ENCODE data around the gene LLGL1.

The LLGL1 gene

GRCh38 chr17:18187821-18188761 lies 37.3 kb upstream of the LLGL1 start:
- ChIA-PET POLR2A (interaction anchor here (1.2 to 1.3 kb wide), 2 partner anchors 8 to 11 kb away, joined by 3 to 5 read pairs; no protein-coding TSS in a partner anchor), CTCF (interaction anchor here (1.3 kb wide), 1 partner anchor 29 kb away, joined by 8 read pairs; no protein-coding TSS in a partner anchor)
- TF ChIP-seq NFRKB (IDR thresholded peaks at IDR 0.05) (no peak), ARNT (IDR thresholded peaks at IDR 0.05) (no peak), FOXA1 (IDR thresholded peaks at IDR 0.05) (no peak), ZNF384 (IDR thresholded peaks at IDR 0.05) (no peak), SP1 (IDR thresholded peaks at IDR 0.05) (no peak), HDGF (IDR thresholded peaks at IDR 0.05; ENCODE audit: borderline replicate concordance) (no peak), SUZ12 (IDR thresholded peaks at IDR 0.05) (no peak), FOXK2 (IDR thresholded peaks at IDR 0.05) (no peak)
- no peak for DNase-seq (ENCODE audit: extremely low spot score)

DNA sequence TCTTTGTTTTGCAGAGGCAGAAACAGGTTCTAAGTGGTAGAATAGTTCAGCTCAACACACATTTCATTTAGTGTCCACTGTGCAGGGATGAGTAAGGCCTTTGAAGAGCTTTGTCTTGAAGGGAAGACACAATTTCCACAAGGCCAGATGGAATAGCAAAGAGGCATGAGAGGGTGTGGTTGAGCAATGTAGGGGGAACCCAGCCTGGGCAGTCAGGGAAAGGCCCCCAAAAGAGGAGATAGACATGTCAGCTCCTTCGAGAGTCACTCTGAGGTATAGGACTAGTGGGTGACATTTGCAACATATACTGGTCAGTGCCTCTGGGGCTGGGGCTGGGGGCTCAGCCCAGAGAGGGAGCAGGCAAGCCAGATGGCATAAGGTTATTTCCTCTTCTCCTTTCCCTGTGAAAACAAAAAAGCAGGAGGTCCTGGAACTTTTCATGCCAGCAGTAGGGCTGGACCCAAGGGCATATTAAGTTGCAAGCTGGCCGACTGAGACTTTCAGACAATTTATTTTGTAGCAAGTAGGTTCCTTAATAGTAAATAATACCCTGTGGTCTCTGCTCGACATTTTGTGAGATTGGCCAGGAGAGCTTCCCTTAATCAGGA lies 34.7 kb upstream of the LLGL1 start:
- DNase-seq (ENCODE audit: extremely low spot score), result no peak
- TF ChIP-seq, protein P1, sequence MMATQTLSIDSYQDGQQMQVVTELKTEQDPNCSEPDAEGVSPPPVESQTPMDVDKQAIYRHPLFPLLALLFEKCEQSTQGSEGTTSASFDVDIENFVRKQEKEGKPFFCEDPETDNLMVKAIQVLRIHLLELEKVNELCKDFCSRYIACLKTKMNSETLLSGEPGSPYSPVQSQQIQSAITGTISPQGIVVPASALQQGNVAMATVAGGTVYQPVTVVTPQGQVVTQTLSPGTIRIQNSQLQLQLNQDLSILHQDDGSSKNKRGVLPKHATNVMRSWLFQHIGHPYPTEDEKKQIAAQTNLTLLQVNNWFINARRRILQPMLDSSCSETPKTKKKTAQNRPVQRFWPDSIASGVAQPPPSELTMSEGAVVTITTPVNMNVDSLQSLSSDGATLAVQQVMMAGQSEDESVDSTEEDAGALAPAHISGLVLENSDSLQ (IDR thresholded peaks at IDR 0.05), result no peak
- TF ChIP-seq L3MBTL2 (conservative IDR thresholded peaks at IDR 0.05), result no peak
- TF ChIP-seq LEF1 (IDR thresholded peaks at IDR 0.05; ENCODE audit: borderline replicate concordance), result no peak
- no peak for TF ChIP-seq ZNF384 (IDR thresholded peaks at IDR 0.05)
- no peak for TF ChIP-seq HDGF (IDR thresholded peaks at IDR 0.05; ENCODE audit: borderline replicate concordance)
- no peak for TF ChIP-seq FOXM1 (IDR thresholded peaks at IDR 0.05; ENCODE audit: borderline replicate concordance)
- ChIA-PET CTCF (interaction anchor here (0.7 to 0.9 kb wide), 3 partner anchors 21 to 49 kb away, joined by 3 to 9 read pairs (median 3); no protein-coding TSS in a partner anchor), POLR2A (interaction anchor here (0.6 to 4.1 kb wide), 3 partner anchors 7 to 11 kb away, joined by 3 to 27 read pairs (median 3); partner anchors contain the start of gene ALKBH5)

- DNase-seq (ENCODE audit: extremely low spot score), result no peak
- CTCF ChIA-PET, result interaction anchor here (0.7 to 1.3 kb wide), 3 partner anchors 12 to 26 kb away, joined by 3 read pairs; no protein-coding TSS in a partner anchor
- POLR2A ChIA-PET, result interaction anchor here (0.6 to 4.1 kb wide), 2 partner anchors 8 to 10 kb away, joined by 3 to 27 read pairs; partner anchors contain the start of gene ALKBH5
- TF ChIP-seq HDGF (IDR thresholded peaks at IDR 0.05; ENCODE audit: borderline replicate concordance) (no peak), L3MBTL2 (conservative IDR thresholded peaks at IDR 0.05) (no peak), ELF4 (IDR thresholded peaks at IDR 0.05) (no peak), SUZ12 (IDR thresholded peaks at IDR 0.05) (no peak)
These were observed 34.2 kb upstream of the LLGL1 start for GRCh38 chr17:18191236-18191667.

DNA sequence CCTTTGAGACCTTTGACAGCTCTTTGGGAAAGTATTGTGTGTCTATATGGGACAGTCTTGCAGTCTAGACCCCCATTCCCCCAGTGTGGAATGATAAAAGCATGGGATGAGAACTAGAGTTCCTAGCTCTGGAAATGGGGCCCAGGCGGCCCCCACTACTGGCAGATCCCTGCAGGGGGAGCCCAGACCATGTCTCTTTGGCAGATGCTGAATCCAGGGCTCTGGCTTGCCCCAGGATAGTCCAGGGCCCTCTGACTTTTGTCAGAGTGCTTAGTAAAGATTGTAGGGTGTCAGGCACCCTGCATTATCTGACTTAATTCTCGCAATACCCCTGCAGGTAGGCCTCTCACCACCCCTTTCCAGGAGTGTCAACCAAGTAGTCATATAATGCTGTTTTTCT lies 33.5 kb upstream of the LLGL1 start:
- CTCF ChIA-PET, result interaction anchor here (0.7 to 1.3 kb wide), 2 partner anchors 12 to 26 kb away, joined by 3 read pairs; no protein-coding TSS in a partner anchor
- no peak for TF ChIP-seq TARDBP (IDR thresholded peaks at IDR 0.05)
- no peak for TF ChIP-seq ELF4 (IDR thresholded peaks at IDR 0.05)
- TF ChIP-seq ZNF384 (IDR thresholded peaks at IDR 0.05), result no peak
- TF ChIP-seq FOXA1 (IDR thresholded peaks at IDR 0.05), result no peak
- no peak for TF ChIP-seq FOXK2 (IDR thresholded peaks at IDR 0.05)
- TF ChIP-seq ARNT (IDR thresholded peaks at IDR 0.05), result no peak
- no peak for TF ChIP-seq FOXM1 (IDR thresholded peaks at IDR 0.05; ENCODE audit: borderline replicate concordance)
- TF ChIP-seq, protein P1 (IDR thresholded peaks at IDR 0.05), result no peak
- TF ChIP-seq LEF1 (IDR thresholded peaks at IDR 0.05; ENCODE audit: borderline replicate concordance), result no peak
- TF ChIP-seq SP1 (IDR thresholded peaks at IDR 0.05), result no peak
- no peak for TF ChIP-seq NFRKB (IDR thresholded peaks at IDR 0.05)
- TF ChIP-seq HDGF (IDR thresholded peaks at IDR 0.05; ENCODE audit: borderline replicate concordance), result no peak
- no peak for TF ChIP-seq SUZ12 (IDR thresholded peaks at IDR 0.05)
- no peak for TF ChIP-seq CTBP1 (IDR thresholded peaks at IDR 0.05; ENCODE audit: borderline replicate concordance)
- TF ChIP-seq L3MBTL2 (conservative IDR thresholded peaks at IDR 0.05), result no peak
- no peak for TF ChIP-seq BHLHE40 (IDR thresholded peaks at IDR 0.05; ENCODE audit: borderline replicate concordance)
- POLR2A ChIA-PET, result interaction anchor here (1.0 to 4.1 kb wide), 2 partner anchors 9 kb away, joined by 3 to 27 read pairs; partner anchors contain the start of gene ALKBH5
- DNase-seq (ENCODE audit: extremely low spot score), result no peak

GRCh38 chr17:18194394-18194793 lies 31.0 kb upstream of the LLGL1 start:
- no peak for DNase-seq (ENCODE audit: extremely low spot score)
- TF ChIP-seq NFRKB (IDR thresholded peaks at IDR 0.05) (no peak), ZNF384 (IDR thresholded peaks at IDR 0.05) (no peak), ARNT (IDR thresholded peaks at IDR 0.05) (no peak), FOXM1 (IDR thresholded peaks at IDR 0.05; ENCODE audit: borderline replicate concordance) (no peak), L3MBTL2 (conservative IDR thresholded peaks at IDR 0.05) (no peak), LEF1 (IDR thresholded peaks at IDR 0.05; ENCODE audit: borderline replicate concordance) (no peak), CTBP1 (IDR thresholded peaks at IDR 0.05; ENCODE audit: borderline replicate concordance) (no peak), BHLHE40 (IDR thresholded peaks at IDR 0.05; ENCODE audit: borderline replicate concordance) (no peak), SUZ12 (IDR thresholded peaks at IDR 0.05) (no peak), FOXA1 (IDR thresholded peaks at IDR 0.05) (no peak), SP1 (IDR thresholded peaks at IDR 0.05) (no peak), HDGF (IDR thresholded peaks at IDR 0.05; ENCODE audit: borderline replicate concordance) (no peak), ELF4 (IDR thresholded peaks at IDR 0.05) (no peak), FOXK2 (IDR thresholded peaks at IDR 0.05) (no peak), TARDBP (IDR thresholded peaks at IDR 0.05) (no peak)
- TF ChIP-seq, protein P1 (IDR thresholded peaks at IDR 0.05), result no peak
- POLR2A ChIA-PET, result interaction anchor here (0.9 to 4.1 kb wide), 2 partner anchors 11 kb away, joined by 4 to 27 read pairs; partner anchors contain the start of gene ALKBH5
- CTCF ChIA-PET, result no interaction called here
